DMS 273 (cell line): ENCODE results near the gene XPOT.
A peak's percentile ranks its signal among the peaks of the same experiment; 100 is the strongest.
"Not testable (repeated sequence)": the region's sequence is repeated elsewhere in the genome, so short reads cannot be mapped to it uniquely, and the experiment has no call there.

Experiments
- DNase-seq: peaks from one replicate; lab custom pipeline; 2025; ENCODE audit not compliant: unreplicated experiment; lab: John Stamatoyannopoulos, UW

The XPOT gene, protein sequence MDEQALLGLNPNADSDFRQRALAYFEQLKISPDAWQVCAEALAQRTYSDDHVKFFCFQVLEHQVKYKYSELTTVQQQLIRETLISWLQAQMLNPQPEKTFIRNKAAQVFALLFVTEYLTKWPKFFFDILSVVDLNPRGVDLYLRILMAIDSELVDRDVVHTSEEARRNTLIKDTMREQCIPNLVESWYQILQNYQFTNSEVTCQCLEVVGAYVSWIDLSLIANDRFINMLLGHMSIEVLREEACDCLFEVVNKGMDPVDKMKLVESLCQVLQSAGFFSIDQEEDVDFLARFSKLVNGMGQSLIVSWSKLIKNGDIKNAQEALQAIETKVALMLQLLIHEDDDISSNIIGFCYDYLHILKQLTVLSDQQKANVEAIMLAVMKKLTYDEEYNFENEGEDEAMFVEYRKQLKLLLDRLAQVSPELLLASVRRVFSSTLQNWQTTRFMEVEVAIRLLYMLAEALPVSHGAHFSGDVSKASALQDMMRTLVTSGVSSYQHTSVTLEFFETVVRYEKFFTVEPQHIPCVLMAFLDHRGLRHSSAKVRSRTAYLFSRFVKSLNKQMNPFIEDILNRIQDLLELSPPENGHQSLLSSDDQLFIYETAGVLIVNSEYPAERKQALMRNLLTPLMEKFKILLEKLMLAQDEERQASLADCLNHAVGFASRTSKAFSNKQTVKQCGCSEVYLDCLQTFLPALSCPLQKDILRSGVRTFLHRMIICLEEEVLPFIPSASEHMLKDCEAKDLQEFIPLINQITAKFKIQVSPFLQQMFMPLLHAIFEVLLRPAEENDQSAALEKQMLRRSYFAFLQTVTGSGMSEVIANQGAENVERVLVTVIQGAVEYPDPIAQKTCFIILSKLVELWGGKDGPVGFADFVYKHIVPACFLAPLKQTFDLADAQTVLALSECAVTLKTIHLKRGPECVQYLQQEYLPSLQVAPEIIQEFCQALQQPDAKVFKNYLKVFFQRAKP

DNA sequence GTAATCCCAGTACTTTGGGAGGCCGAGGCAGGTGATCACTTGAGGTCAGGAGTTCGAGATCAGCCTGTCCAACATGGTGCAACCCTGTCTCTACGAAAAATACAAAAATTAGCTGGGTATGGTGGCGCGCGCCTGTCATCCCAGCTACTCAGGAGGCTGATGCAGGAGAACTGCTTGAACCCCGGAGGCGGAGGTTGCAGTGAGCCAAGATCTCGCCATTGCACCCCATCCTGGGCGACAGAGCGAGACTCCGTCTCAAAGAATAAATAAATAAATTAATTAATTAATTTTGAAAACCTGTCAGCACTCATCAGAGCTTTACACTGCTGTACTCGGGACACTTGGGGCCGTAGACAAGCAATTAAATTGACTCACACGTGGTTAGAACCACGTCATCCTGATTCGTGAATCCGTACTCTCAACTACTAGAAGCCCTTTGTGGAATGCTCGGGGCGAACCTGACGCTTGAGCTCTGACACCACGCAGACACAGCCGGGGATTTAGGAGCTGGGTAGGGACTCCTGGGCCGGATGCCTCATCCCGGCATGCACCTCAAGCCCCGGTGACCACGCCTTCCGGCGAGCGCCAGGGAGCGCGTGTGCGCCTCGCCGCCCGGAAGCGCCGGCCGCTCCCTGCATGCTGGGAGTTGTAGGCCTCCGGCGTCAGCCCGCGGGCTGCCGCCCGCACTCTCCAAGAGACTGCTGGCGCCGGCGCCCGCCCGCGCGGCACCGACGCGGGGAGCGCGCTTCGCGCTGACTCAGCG lies at the start of gene XPOT:
TSS of gene XPOT (plus strand) at position 686 of the 763 bp plus-strand sequence. CDS start 5,644 bp downstream, outside the sequence.
- peak; percentile 97 for DNase-seq

DNA sequence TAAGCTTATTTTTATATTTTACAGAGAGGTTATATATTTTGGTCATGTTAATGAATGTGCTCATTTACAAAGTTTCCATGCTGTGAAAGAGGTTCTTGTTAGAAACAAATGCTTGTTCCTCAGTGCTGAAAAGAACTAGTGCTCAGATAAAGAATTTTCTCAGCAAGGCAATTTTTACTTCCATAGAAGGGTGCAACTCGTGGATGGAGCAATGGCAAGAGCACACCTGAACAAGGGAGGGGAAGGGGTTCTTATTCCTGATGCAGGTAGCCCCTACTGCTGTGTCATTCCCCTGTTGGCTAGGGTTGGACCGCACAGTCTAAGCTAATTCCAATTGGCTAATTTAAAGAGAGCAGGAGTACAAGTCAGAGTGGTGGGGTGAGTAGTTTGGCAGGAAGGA lies 48.0 kb upstream of the XPOT start:
- not testable (repeated sequence) for DNase-seq

DNA sequence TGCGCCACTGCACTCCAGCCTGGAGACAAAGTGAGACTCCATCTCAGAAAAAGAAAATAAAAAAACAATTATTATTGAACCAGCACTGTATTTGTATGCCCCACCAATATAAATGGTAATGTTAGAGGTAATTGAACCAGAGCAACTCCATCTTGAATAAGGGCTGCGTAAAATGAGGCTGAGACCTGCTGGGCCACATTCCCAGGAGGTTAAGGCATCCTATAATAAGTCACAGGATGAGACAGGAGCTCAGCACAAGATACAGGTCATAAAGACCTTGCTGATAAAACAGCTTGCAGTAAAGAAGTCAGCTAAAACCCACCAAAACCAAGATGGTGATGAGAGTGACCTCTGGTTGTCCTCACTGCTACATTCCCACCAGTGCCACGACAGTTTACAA lies 43.0 kb upstream of the XPOT start:
- DNase-seq, result not testable (repeated sequence)

DNA sequence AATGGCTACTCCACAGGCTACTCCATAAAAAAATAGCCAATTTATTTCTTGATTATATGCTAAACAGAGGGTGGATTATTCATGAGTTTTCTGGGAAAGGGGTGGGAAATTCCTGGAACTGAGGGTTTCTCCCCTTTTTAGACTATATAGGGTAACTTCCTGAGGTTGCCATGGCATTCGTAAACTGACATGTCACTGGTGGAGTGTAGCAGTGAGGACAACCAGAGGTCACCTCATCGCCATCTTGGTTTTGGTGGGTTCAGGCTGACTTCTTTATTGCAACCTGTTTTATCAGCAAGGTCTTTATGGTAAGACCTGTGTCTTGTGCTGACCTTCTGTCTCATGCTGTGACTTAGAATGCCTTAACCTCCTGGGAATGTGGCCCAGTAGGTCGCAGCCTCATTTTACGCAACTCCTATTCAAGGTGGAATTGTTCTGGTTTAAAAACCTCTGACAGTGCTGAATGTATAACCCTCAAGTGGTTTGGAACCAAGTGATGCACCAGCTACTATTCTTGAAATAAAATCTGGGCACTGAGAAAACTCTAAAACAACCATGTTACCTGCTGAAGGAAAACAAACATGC lies 41.4 kb upstream of the XPOT start:
- DNase-seq, result no peak

DNA sequence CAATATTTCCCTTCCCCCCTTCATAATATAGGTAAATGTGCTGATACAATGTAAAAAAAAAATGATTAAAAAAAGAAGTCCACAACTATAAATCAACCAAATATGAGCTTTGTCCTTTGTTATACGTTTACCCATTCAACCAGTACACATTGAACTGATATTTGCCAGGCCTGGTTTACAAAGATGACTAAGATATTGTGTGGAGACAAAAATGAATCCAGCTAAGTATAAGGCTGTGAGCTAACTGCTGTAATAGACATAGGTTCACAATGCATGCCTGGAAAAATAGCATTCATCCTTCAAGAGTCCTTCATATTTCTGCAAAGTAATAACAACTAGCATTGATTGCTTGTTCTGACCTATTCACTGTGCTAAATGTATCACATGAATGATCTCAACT lies 20.5 kb upstream of the XPOT start:
- no peak for DNase-seq

DNA sequence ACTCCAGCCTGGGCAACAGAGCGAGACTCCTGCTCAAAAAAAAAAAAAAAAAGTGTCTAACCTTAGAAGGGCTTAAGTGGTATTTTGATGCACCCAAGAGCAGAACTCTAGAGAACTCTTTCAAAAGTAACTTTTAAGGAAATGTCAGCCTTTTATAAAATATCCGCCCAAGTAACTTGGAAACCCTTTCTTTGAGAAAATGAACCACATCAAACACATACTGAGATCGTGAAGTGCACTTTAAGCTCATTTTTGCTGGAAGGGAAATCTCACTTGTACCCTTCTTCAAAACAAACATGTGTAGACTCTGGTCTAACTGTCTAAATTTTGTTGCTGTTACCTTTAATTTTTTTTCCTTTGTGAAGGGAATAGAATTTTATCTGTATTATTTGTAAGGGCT lies 19.2 kb upstream of the XPOT start:
- no peak for DNase-seq

DNA sequence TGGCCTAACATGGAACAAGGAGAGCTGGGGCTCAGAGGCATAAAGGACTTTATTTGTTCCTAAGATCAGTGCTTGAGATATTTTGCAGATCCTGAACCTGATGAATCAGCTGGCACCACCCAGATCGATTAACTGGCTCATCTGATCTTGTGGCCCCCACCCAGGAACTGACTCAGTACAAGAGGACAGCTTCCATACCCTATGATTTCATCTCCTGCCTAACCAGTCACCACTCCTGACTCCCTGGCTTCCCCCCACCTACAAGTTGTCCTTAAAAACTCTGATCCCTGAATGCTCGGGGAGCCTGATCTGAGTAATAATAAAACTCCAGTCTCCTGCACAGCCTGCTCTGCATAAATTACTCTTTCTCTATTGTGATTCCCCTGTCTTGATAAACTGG lies 18.7 kb upstream of the XPOT start:
- no peak for DNase-seq

DNA sequence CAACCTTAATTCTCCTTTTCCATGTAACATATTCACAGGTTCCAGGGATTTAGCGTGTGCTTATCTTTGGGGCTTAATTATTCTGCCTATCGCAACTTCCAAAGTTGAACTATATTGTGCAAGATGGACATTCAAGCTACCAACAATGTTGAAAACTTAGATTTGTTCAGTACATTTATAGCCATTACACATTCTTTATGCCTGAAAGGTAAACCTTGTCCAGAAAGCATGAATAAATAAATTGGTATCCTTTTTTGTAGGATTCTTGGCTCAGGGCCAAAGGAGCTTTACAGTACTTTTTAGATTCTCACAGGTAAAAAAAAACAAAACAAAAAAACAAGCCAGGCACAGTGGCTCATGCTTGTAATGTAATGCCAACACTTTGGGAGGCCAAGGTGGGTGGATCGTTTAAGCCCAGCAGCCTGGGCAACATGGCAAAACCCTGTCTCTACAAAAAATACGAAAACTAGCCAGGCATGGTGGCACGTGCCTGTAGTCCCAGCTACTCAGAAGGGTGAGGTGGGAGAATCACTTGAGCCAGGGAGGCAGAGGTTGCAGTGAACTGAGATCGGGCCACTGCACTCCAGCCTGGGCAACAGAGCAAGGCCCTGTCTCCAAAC lies 16.9 kb upstream of the XPOT start:
- peak; percentile 3 for DNase-seq

DNA sequence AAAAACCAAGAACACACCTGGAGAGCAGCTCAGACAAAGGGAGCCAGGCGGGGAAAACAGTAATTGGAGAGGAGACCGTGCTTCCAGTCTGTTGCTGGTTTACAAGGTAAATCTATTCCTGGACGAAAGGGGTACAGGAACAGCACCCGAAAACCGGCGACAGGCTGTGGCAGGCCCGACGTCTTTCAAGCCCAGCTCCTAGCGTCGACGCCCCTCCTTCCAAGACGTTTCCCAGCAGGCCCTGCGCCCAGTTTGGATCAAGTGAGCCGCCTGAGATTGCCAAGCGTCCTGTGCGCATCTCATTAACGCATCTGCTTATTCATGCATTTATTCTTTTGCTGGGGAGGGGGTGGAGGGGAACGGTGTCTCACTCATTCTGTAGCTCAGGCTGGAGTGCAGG lies 15.0 kb upstream of the XPOT start:
- DNase-seq, result no peak

DNA sequence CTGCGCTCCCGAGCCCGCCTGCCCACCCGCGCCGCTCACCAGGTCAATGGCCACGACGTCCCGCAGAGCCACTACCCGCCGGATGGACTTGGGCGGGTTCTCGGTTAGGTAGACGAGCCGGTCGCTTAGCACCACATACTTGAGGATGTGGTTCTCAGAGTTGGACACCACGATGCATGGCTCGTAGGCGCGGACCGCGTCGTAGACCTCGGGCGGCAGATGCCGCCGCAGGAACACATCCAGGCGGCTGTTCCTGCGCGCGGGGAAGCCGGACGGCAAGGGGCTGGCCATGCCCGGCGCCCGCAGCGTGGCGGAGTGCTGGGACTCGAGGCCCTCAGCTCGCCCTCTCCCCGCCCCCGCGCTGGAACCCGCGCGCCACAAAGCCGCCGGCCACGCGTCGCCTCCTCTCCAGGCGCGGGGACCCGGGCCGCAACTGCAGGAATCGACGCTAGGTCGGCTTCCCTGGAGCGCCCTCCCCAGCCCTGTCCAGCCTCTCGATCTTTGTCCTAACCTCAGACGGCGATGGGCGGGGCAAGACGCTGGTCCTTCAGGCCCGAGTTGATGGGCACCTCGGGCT lies 13.8 kb upstream of the XPOT start, which contains the start of gene C12orf56:
TSS of gene C12orf56 (minus strand) at position 484 of the 577 bp plus-strand sequence. CDS start at position 291, 193 bp downstream.
- DNase-seq, result peak; percentile 55

DNA sequence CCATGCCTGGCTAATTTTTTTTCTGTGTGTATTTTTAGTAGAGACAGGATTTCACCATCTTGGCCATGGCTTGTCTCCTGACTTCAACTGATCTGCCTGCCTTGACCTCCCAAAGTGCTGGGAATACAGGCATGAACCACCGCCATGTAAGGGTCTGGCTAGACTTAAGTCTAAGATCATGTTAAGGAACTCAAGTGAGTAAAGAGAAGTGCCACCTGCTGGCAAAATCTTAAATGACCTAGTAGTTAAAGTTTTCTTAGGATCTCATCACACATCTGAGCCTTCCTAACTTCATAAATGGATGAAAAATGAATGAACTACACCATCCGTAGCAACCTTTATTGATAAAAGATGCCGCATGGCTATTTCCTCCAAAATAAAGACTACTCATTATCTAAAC lies 12.0 kb upstream of the XPOT start:
- peak; percentile 47 for DNase-seq

DNA sequence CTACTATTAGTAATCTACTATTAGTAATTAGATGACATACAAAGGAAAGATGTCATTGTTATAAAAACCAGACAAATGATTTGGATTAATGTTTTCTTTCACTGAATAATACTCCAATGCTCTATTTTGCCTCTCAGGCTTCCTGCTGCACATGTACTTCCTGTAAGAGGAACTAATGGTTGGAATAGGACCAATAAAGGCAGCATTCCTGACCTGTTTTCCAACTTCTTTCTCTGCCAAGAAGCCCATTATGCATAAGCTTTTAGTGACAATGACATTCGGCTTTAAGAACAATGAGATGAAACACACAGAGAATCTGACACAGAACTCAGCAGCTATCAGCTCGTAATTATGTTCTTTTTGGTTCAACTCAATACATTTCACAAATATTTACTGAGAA lies 8.5 kb upstream of the XPOT start:
- no peak for DNase-seq

DNA sequence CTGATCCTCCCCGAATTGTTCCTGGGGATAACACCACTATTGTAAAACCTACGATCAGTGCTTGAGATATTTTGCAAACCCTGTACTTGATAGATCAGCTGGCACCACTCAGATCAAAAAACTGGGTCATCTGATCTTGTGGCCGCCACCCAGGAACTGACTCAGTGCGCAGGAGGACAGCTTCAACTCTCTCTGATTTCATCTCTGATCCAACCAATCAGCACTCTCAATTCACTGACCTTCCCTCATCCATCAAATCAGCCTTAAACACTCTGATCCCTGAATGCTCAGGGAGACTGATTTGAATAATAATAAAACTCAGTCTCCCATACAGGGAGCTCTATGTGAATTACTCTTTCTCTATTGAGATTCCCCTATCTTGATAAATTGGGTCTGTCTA lies 4.2 kb upstream of the XPOT start:
- no peak for DNase-seq

DNA sequence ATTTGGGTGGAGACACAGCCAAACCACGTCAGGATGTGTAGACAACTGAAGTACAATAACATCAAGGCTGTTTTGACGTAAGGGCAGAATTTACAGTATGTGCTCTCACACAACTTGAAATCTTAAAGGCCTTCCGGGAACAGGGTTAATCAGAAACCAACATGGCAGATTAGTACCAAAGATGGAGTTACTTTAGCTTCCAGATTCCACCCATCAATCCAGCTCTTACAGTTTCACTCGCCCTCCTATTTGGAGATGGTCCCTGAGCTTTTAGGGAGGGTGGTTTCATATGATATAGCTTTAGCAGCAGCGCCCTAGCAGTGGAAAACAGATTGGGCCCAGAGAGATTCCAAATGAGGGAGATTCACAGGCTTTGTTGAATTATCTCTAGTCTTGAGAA lies 2.0 kb upstream of the XPOT start:
- no peak for DNase-seq

DNA sequence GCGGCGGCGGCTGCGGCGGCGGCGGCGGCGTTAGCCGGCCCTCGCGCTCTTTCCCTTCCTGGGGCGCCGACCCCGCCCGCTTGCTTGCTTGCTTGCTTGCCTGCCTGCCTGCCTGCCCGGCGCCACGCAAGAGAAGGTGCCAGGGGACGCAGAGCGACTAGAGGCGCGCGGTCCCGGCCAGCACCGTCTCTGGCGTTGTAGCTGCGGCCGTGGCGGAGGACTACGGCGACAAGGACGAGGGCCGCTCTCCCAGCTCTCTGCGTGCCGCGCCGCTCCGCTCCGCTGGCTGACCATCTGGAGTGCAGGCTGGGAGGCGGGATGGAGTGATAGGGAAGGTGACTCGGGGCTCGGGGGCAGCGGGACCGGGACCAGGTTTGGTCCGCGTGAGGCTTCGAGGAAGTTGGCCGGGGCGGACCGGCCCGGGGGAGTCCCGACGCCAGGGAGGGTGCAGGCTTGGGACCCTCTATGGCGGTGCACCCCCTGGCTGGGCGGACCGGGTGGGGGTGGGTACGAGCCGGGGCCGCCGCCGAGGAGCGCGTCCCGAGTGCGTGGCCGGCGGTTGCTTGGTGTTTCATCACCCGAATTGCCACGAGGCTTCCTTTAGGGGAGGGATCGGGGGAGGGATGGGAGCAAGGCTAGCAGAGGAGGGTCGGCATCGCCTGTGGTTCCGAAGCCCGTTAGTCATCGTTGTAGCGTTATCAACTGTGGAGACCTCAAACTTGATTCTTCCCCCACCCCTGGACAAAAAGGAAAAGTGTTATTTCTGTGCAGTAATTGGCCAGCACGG lies 471 bp downstream of the XPOT start:
- DNase-seq, result peak; percentile 81

DNA sequence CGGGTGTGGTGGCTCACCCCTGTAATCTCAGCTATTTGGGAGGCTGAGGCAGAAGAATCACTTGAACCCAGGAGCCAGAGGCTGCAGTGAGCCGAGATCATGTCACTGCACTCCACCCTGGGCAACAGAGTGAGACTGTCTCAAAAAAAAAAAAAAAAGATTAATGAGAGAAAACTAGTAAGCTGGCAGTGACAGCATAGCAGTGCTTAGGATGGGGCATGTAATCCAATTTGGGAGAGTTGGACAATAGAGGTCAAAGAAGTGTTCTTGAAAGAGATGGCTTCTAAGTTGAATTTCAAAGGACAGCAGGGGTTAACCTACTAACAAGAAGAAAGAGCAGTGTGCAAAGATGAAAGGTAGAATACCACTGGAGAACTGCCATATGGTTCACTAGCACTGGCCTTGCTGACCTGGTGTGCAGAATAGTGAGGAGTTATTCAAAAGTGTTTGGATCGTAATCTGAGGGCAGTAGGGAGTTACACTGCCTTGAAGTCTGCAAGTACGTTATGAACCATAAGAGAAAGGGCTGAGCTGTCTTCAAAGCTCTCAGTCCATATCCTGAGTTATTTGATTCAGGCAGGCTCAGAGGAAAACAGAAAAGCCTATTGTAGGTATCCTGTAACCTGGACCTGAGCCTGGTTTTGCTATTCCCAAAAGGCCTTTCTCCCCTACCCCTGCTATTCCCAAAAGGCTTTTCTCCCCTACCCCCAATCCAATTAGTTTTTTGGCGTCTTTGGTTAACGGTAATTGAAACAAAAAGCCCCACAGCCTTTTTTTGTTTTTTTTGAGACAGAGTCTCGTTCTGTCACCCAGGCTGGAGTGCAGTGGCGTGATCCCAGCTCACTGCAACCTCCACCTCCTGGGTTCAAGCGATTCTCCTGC lies 3.4 kb downstream of the XPOT start:
- DNase-seq, result peak; percentile 17

DNA sequence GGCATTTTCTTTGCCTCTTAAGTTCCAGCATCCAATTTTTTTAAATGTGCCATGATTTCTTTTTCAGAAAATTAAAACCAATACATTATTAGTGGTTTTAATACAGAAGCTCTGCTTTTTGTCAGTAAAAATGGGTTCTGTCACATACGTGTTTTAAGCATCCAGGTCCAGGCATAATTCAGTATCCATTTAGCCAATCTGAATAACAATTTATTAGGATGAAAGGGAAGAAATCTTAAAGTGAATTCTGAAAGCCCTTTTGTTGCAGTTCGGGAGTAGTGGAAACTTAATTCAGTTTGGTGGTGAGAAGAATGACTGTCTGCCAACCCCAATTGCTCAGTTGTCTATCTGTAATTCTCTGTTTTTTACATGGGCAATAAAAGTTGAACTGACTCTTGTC lies 7.2 kb downstream of the XPOT start:
- DNase-seq, result no peak

DNA sequence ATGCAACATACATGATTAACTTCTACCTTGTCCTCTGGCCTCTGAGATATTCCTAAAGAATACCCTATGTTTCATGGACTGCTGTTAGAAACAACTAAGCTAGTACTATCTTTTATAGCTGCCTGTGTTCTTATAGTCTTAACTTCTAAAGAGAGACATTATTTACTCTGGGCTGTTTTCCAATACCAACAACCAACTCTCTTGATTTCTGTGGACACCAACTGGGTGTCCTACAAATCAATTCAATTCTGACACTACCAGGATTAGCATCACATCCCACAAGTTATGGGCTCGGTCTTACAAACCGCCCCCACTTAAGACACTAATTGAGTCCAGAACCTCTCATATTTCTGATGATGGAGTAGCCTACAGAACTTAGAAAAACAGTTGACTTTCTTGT lies 8.3 kb downstream of the XPOT start:
- DNase-seq, result no peak
